Thyroid gland (tissue), 4 donors: ENCODE results near the gene RNASET2. TPM values are rescaled to one million over a fixed set of nuclear protein-coding genes. Genes with fewer than 3 reads are reported as not detected.
A peak's percentile ranks its signal among the peaks of the same experiment; 100 is the strongest.
"Not testable (repeated sequence)": the region's sequence is repeated elsewhere in the genome, so short reads cannot be mapped to it uniquely, and the experiment has no call there.

Experiments used
- DNase-seq, 2 donors: peaks; one replicate each; pipeline ENCODE4 v3.0.0-alpha.2; 2019
- H3K27ac ChIP-seq, 3 donors: fragments of 200-600 bp; sonication (generic); 1 replicate in 2 of 3; 2 replicates in 1 of 3; pipeline ENCODE4 v1.5.1; 2016 to 2019; ENCODE audit warnings: mild to moderate bottlenecking in 1 of 3, moderate library complexity in 1 of 3
- H3K27me3 ChIP-seq: fragments of 200-600 bp; sonication (generic); one replicate; pipeline ENCODE4 v1.5.1; 2019
- H3K36me3 ChIP-seq, 2 donors: fragments of 200-600 bp; sonication (generic); one replicate each; pipeline ENCODE4 v1.5.1; 2016 to 2019
- H3K4me1 ChIP-seq, 2 donors: fragments of 200-600 bp; sonication (generic); one replicate each; pipeline ENCODE4 v1.5.1; 2017 to 2019
- H3K4me3 ChIP-seq, 3 donors: fragments of 200-600 bp; sonication (generic); replicated peaks in 1 of 3; 1 replicate in 2 of 3; 2 replicates in 1 of 3; pipeline ENCODE4 v1.5.1; 2016; ENCODE audit warnings: mild to moderate bottlenecking in 1 of 3
- H3K9me3 ChIP-seq: fragments of 200-600 bp; sonication (generic); one replicate; pipeline ENCODE4 v1.5.1; 2017
- POLR2A ChIP-seq, 2 donors: fragments of 450-650 bp; IDR thresholded peaks; one replicate each; pipeline ENCODE4 v1.6.1; 2017; ENCODE audit warnings: antibody characterized with exemption in 2 of 2, mild to moderate bottlenecking in 2 of 2, moderate library complexity in 1 of 2
- WGBS, 2 donors: methylation state at CpG; one replicate each; pipeline ENCODE4 v1.1.5; 2017; 5-methylcytosine and 5-hydroxymethylcytosine counted together
- intact Hi-C: fragments of 100-400 bp; cut with DNase I; formaldehyde crosslinking; loops from one replicate; pipeline ENCODE4 v1.15.1; 2023
- total RNA-seq, 4 donors: library from RNA; depleted of rRNA; stranded (reverse); fragments of >200 nt; gene quantifications; one replicate each; pipeline ENCODE4 v1.2.3, GENCODE V29; 2016
- TF ChIP-seq, protein P1 (sequence below), 6 experiments: fragments of 200-600 bp in 3 of 6; fragments of 450-650 bp in 3 of 6; sonication (generic) in 3 of 6; IDR thresholded peaks; one replicate each; pipeline ENCODE4 v1.5.1; 2016 to 2019; ENCODE audit warnings: antibody characterized with exemption in 6 of 6, mild to moderate bottlenecking in 2 of 6, inconsistent platforms in 1 of 6, moderate library complexity in 1 of 6

RNASET2 gene
- total RNA-seq, 4 donors from 2014 or later = 51.6 to 138 (median 109) TPM

DNA sequence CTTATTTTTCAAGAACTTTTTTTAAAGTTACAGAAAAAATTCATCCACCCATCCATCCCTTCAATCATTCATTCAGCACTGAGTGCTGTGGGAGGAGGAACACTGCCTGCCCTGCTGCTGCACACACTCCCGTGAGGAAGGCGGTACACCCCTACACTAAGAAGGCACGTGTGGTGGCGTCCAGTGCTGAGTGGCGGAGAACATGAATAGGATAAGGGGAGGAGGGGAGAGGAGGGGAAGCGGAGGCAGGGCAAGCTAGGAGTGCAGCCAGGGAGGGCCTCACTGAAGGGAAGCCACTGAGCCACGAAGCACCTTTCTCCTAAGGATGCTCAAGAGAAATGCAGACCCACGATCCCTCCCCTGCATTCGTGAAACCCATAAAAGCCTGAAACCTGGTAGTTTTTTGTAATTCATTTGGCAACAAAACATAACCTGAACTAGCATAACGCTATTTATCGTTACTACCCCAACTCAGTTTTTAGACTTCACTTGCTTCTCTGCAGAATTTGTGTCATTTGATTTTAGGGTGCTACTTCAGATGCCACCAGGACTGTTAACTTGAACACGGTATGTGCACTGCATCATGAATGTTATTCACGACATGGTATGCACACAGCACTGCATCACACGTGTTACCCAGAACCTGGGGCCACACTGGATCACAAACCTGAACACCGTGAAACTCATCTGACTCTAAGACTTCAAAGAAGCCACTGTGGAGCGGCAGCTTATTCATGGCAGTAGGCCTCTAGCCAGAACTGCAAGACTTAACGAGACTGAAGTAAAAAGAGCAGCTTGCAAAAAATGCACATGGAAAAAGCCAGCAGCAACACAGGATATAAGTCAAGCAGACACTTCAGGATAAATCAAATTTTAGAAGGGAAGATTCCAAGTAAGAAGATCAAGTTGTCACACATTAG, 3.5 kb downstream of the RNASET2 start:
- no peak for TF ChIP-seq POLR2A (IDR thresholded peaks at IDR 0.05)
- TF ChIP-seq, protein P1, sequence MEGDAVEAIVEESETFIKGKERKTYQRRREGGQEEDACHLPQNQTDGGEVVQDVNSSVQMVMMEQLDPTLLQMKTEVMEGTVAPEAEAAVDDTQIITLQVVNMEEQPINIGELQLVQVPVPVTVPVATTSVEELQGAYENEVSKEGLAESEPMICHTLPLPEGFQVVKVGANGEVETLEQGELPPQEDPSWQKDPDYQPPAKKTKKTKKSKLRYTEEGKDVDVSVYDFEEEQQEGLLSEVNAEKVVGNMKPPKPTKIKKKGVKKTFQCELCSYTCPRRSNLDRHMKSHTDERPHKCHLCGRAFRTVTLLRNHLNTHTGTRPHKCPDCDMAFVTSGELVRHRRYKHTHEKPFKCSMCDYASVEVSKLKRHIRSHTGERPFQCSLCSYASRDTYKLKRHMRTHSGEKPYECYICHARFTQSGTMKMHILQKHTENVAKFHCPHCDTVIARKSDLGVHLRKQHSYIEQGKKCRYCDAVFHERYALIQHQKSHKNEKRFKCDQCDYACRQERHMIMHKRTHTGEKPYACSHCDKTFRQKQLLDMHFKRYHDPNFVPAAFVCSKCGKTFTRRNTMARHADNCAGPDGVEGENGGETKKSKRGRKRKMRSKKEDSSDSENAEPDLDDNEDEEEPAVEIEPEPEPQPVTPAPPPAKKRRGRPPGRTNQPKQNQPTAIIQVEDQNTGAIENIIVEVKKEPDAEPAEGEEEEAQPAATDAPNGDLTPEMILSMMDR (IDR thresholded peaks at IDR 0.05) = no peak
- WGBS, 2 donors = 86 to 88% methylated on average over 17 of the region's 17 CpGs
- H3K9me3 ChIP-seq = no peaks in the 10 kb centered on the region
- DNase-seq = no peak
- H3K4me3 ChIP-seq = no peak overlapping the region
- H3K36me3 ChIP-seq = no peaks in the 10 kb centered on the region
- H3K4me1 ChIP-seq = peaks cover 16 to 27% of the 10 kb centered on the region in 2 donors
- no peaks in the 10 kb centered on the region for H3K27me3 ChIP-seq
- H3K27ac ChIP-seq = no peak overlapping the region
- intact Hi-C loops = loop anchor here (5.0 kb wide), 2 partner anchors 34 to 171 kb away; no protein-coding TSS in a partner anchor

DNA sequence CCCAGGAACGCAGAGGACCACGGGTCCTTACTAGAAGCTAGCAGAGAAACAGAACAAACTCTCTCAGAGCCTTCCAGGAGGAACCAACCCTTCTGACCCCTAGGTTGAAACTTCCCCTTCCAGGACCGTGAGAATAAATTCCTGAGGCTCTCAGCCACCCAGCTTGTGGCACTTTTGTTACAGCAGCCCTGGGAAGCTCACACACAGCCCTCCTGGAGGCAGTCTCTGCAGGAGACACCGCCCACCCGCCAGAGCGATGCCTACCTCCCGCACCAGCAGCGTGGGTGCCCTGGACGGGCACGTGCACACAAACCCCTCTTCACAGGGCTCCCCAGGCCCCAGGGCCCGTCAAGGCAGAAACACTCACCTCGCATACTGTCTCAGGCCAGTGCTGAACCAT, 4.2 kb downstream of the RNASET2 start:
- Histone ChIP-seq H3K27me3 (no peaks in the 10 kb centered on the region), H3K4me3 (no peak overlapping the region), H3K9me3 (no peaks in the 10 kb centered on the region), H3K4me1 (peaks cover 9 to 20% of the 10 kb centered on the region in 2 donors), H3K27ac (no peak overlapping the region), H3K36me3 (no peaks in the 10 kb centered on the region)
- DNase-seq = no peak
- intact Hi-C loops = loop anchor here (5.0 kb wide), 2 partner anchors 35 to 170 kb away; no protein-coding TSS in a partner anchor
- TF ChIP-seq, protein P1 (IDR thresholded peaks at IDR 0.05) = no peak
- no peak for TF ChIP-seq POLR2A (IDR thresholded peaks at IDR 0.05)
- WGBS, 2 donors = 89 to 94% methylated on average over 12 of the region's 12 CpGs

DNA sequence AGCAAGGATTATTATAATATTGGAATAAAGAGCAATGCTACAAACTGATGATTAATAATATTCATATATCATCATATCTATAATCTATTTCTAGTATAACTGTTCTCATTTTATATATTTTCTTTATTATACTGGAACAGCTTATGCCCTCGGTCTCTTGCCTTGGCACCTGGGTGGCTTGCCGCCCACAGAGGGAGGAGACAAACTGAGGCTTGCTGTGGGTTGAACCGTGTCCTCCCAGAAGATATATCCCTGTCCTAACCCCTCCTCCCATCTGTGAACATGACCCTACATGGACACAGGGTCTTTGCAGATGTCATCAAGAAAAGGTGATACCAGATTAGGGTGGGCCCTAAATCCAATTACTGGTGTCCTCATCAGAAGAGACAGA, 4.7 kb downstream of the RNASET2 start:
- no peaks in the 10 kb centered on the region for H3K9me3 ChIP-seq
- no peaks in the 10 kb centered on the region for H3K36me3 ChIP-seq
- H3K4me3 ChIP-seq = no peak overlapping the region
- 78 to 93% methylated on average over 3 of the region's 3 CpGs for WGBS, 2 donors
- peaks cover 4 to 19% of the 10 kb centered on the region in 2 donors for H3K4me1 ChIP-seq
- TF ChIP-seq, protein P1 (IDR thresholded peaks at IDR 0.05) = no peak
- no peak for TF ChIP-seq POLR2A (IDR thresholded peaks at IDR 0.05)
- no peak for DNase-seq
- intact Hi-C loops = loop anchor here (5.0 kb wide), 2 partner anchors 36 to 169 kb away; no protein-coding TSS in a partner anchor
- no peaks in the 10 kb centered on the region for H3K27me3 ChIP-seq
- H3K27ac ChIP-seq = no peak overlapping the region

DNA sequence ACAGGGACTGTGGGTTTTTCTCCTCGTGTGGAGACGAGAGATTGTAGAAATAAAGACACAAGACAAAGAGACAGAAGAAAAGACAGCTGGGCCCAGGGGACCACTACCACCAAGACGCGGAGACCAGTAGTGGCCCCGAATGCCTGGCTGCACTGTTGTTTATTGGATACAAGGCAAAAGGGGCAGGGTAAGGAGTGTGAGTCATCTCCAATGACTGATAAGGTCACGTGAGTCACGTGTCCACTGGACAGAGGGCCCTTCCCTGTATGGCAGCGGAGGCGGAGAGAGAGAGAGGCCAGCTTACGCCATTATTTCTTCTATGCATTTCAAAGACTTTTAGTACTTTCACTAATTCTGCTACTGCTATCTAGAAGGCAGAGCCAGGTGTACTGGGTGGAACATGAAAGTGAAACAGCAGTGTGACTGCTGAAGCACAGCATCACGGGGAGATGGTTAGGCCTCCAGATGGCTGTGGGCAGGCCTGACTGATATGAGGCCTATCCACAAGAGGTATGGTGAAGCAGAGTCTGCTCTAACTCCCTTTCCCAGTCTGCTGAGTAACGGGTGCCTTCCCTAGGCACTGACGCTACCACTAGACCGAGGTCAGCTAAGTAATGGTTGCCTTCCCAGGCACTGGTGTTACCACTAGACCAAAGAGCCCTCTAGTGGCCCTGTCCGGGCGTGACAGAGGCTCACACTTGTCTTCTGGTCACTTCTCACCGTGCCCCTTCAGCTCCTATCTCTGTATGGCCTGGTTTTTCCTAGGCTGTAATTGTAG, 5.3 kb downstream of the RNASET2 start:
- not testable (repeated sequence) for H3K36me3 ChIP-seq, H3K9me3 ChIP-seq, H3K27me3 ChIP-seq, H3K4me3 ChIP-seq
- Histone ChIP-seq H3K4me1 (peaks cover 4 to 19% of the 10 kb centered on the region in 2 donors), H3K27ac (peak overlapping the region; percentile 33 to 74 (median 66))
- 69 to 77% methylated on average over 14 to 17 of the region's 17 CpGs for WGBS, 2 donors
- TF ChIP-seq, protein P1 (IDR thresholded peaks at IDR 0.05) = peak in 5 of 6 experiments; percentile 44 to 90 (median 79)
- intact Hi-C loops = loop anchor here (5.0 kb wide), 2 partner anchors 36 to 169 kb away; no protein-coding TSS in a partner anchor
- DNase-seq = peak; percentile 91
